Osteoblast (primary cell): Measurements from ENCODE around the gene ADCY1. TPM values are rescaled to one million over a fixed set of nuclear protein-coding genes. Genes with fewer than 3 reads are reported as not detected.

Source experiments
- DNase-seq: peaks from one replicate; pipeline ENCODE4 v3.0.0; 2011; ENCODE audit warnings: low spot score, mixed read lengths; ENCODE audit not compliant: insufficient read length; ENCODE audit errors: missing footprints
- H2AFZ ChIP-seq: 2 replicates; pipeline ENCODE4 v1.6.0; 2011; ENCODE audit warnings: mild to moderate bottlenecking, low read length
- H3K27ac ChIP-seq: 2 replicates; pipeline ENCODE4 v1.5.1; 2011; ENCODE audit warnings: mild to moderate bottlenecking, low read depth, low read length, moderate library complexity
- H3K27me3 ChIP-seq: 2 replicates; pipeline ENCODE4 v1.6.0; 2012; ENCODE audit warnings: mild to moderate bottlenecking, control low read depth, inconsistent platforms, low read length, moderate library complexity; ENCODE audit not compliant: insufficient read depth
- H3K36me3 ChIP-seq: 2 replicates; pipeline ENCODE4 v1.5.1; 2011; ENCODE audit warnings: mild to moderate bottlenecking, low read length, control low read depth, moderate library complexity; ENCODE audit not compliant: insufficient read depth
- H3K4me1 ChIP-seq: 2 replicates; pipeline ENCODE4 v1.5.1; 2011; ENCODE audit warnings: mild to moderate bottlenecking, low read length, control low read depth, moderate library complexity; ENCODE audit not compliant: insufficient read depth
- H3K4me2 ChIP-seq: 2 replicates; pipeline ENCODE4 v1.6.0; 2011; ENCODE audit warnings: mild to moderate bottlenecking, low read length; ENCODE audit not compliant: insufficient read depth
- H3K4me3 ChIP-seq: fragments of 200-600 bp; sonication (generic); 3 replicates; pipeline ENCODE4 v1.5.1; 2012; ENCODE audit warnings: mild to moderate bottlenecking, low read length, inconsistent platforms; ENCODE audit not compliant: insufficient read depth
- H3K79me2 ChIP-seq: 2 replicates; pipeline ENCODE4 v1.6.0; 2012; ENCODE audit warnings: mild to moderate bottlenecking, low read length, control low read depth, inconsistent platforms; ENCODE audit not compliant: insufficient read depth
- H3K9me3 ChIP-seq: 2 replicates; pipeline ENCODE4 v1.5.1; 2011; ENCODE audit warnings: low read depth, low read length, control low read depth
- H4K20me1 ChIP-seq: 2 replicates; pipeline ENCODE4 v1.6.0; 2012; ENCODE audit warnings: mild to moderate bottlenecking, low read length, control low read depth; ENCODE audit not compliant: insufficient read depth
- total RNA-seq: library from RNA; depleted of rRNA; stranded (reverse); fragments of >200 nt; gene quantifications from 2 replicates; pipeline ENCODE4 v1.2.3, GENCODE V29; 2012
- TF ChIP-seq, protein P1 (sequence below): IDR thresholded peaks from 2 replicates; pipeline ENCODE4 v1.5.1; 2011; ENCODE audit warnings: mild to moderate bottlenecking, low read depth, low read length, moderate library complexity; ENCODE audit errors: extremely low read depth

The ADCY1 gene
- total RNA-seq, 1 donor, result 1.1 TPM

DNA sequence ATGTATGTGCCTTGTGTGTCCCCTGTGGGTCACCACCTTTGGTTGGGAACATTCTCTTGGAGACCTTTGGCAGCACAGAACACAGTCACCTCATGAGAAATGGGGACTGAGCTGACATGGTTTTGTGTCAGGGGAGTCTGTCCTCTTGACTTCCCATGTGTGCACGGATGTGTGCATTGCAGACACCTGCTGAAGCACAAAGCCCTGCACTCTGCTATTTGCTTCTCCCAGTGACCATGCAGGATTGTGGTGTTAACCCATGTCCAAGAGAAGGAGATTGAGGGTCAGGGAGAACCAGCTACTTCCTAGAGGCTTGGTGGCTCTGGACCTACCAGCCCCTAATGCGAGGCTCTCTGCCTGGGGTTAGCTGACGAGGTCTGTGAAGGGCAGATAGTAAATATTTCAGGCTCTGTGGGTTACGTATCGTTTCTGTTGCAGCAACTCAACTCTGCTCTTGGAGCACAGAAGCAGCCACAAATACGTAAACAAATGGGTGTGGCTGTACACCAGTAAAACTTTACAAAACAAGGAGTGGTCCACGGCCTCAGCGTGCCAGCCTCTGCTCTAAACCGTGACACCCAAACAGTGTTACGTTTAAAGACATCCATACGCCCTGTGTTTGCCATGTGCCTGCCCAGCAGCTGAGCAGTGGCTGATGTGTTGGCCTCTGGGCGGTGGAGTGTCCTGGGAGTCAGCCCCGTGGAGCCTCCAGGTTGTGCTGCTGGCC, 51.7 kb downstream of the ADCY1 start:
- TF ChIP-seq, protein P1, sequence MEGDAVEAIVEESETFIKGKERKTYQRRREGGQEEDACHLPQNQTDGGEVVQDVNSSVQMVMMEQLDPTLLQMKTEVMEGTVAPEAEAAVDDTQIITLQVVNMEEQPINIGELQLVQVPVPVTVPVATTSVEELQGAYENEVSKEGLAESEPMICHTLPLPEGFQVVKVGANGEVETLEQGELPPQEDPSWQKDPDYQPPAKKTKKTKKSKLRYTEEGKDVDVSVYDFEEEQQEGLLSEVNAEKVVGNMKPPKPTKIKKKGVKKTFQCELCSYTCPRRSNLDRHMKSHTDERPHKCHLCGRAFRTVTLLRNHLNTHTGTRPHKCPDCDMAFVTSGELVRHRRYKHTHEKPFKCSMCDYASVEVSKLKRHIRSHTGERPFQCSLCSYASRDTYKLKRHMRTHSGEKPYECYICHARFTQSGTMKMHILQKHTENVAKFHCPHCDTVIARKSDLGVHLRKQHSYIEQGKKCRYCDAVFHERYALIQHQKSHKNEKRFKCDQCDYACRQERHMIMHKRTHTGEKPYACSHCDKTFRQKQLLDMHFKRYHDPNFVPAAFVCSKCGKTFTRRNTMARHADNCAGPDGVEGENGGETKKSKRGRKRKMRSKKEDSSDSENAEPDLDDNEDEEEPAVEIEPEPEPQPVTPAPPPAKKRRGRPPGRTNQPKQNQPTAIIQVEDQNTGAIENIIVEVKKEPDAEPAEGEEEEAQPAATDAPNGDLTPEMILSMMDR, result no peak

DNA sequence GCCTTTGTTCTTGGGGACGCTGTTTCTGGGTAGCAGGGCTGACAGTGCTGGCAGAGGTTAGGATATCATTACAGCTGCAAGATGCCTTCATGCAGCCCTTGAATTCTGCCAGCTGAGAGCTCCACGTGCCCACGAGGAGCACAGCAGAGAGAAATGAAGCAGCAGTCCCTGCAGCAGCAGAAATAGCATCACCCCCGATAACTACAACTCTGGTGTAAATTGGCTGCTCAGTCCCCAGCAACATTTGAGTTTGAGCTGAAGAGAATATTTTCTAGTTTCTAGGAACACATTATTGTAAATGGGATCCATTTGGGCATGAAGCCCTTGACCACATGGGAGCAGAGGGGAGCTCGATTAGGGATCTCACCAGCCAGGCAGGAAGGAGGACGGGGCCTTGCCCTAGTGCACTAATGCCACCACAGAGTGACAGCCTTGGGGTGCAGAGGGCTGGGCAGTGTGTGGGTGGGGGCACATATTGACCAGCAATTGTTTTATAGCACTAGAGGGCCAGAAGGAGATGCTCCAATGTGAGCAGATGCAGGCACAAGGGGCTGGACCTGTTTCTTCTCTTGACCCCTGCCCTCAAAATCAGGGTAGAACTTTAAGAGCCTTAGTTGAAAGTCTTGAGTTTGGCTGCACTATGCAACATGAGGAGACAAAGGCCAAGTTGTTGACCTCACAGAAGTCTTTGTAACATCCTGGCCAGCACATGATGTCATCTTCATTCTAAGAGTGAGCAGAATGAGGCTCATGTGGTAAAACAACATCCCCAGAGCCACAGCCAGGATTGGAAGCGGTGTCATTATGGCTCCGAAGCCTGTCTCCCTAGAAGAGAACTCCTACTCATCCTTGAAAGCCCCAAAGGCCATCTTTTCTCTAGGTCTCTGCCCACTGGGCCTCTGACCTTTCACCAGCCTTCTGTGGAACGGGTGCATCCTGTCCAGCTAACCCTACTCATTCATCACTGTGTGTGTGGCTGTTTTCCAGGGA, 52.6 kb downstream of the ADCY1 start:
- DNase-seq, result no peak
- H3K79me2 ChIP-seq, result no peaks in the 10 kb centered on the region
- TF ChIP-seq, protein P1, result no peak
- no peak overlapping the region for H3K27ac ChIP-seq
- H3K27me3 ChIP-seq, result peaks cover 6% of the 10 kb centered on the region
- no peak overlapping the region for H2AFZ ChIP-seq
- no peaks in the 10 kb centered on the region for H3K36me3 ChIP-seq
- H3K4me3 ChIP-seq, result no peak overlapping the region
- H3K4me1 ChIP-seq, result no peaks in the 10 kb centered on the region
- H4K20me1 ChIP-seq, result no peaks in the 10 kb centered on the region
- no peaks in the 10 kb centered on the region for H3K9me3 ChIP-seq
- no peak overlapping the region for H3K4me2 ChIP-seq

More for the DNA sequence above, 51.7 kb downstream of the ADCY1 start:
- no peak overlapping the region for H3K4me2 ChIP-seq
- H3K36me3 ChIP-seq, result no peaks in the 10 kb centered on the region
- H3K79me2 ChIP-seq, result no peaks in the 10 kb centered on the region
- H3K27me3 ChIP-seq, result peaks cover 4% of the 10 kb centered on the region
- no peak overlapping the region for H3K4me3 ChIP-seq
- H3K9me3 ChIP-seq, result no peaks in the 10 kb centered on the region
- no peak overlapping the region for H2AFZ ChIP-seq
- DNase-seq, result no peak
- H3K27ac ChIP-seq, result no peak overlapping the region
- H4K20me1 ChIP-seq, result no peaks in the 10 kb centered on the region
- H3K4me1 ChIP-seq, result no peaks in the 10 kb centered on the region

DNA sequence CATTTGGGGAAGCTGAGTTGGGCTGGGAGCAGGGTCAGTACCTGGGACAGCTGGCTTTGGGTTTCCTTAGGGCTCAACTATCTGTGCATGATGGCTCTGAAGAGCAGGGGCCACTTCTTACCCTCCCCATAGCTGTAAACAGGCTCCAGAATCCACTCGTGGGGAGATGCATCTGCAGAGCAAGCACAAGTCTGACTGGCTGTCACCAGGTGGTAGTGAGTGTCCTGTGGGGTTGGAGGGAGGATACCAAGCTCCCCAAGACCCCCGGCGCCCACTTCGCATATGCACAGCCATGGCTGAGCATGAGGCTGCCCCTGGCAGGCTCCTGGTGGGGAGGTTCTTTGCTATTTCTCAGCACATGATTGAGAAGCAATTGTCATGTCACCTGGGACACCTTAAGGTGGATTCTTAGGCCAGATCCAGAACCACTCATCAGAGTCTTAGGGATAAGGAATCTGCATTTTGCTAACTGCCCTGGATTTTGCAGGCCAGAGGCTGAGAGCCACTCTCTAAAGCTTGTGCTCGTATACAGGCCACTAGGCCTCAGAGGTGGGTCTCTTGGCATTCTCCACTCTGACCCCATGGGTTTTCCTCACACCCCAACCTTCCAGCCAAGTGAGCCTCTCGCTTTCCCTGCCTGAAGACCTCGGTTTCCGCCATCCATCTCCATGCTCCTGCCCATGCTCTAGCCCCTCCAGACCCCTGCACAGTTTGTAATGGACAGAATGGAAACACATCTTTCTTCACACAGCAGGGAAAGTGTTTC, 53.7 kb downstream of the ADCY1 start:
- no peak overlapping the region for H2AFZ ChIP-seq
- TF ChIP-seq, protein P1, result no peak
- H3K9me3 ChIP-seq, result no peaks in the 10 kb centered on the region
- H3K79me2 ChIP-seq, result no peaks in the 10 kb centered on the region
- DNase-seq, result no peak
- H3K4me2 ChIP-seq, result no peak overlapping the region
- no peak overlapping the region for H3K27ac ChIP-seq
- no peaks in the 10 kb centered on the region for H4K20me1 ChIP-seq
- no peak overlapping the region for H3K4me3 ChIP-seq
- H3K36me3 ChIP-seq, result no peaks in the 10 kb centered on the region
- no peaks in the 10 kb centered on the region for H3K4me1 ChIP-seq
- peaks cover 6% of the 10 kb centered on the region for H3K27me3 ChIP-seq
